Body of pancreas (tissue), 4 donors: Measurements from ENCODE around the gene TMEM184A. TPM values are rescaled to one million over a fixed set of nuclear protein-coding genes. Genes with fewer than 3 reads are reported as not detected.

ENCODE experiments used
- ATAC-seq: fragments of 150-250 bp; one replicate; pipeline ENCODE4 v1.9.1; 2016
- DNase-seq, 4 donors: peaks; one replicate each; pipeline ENCODE4 v3.0.0-alpha.2; 2019
- H3K27ac ChIP-seq, 4 donors: fragments of 200-600 bp; sonication (generic); 1 replicate in 3 of 4; 2 replicates in 1 of 4; pipeline versions ENCODE4 v1.5.1 to v1.6.1; 2016 to 2019; ENCODE audit warnings: mild to moderate bottlenecking in 1 of 4, mixed read lengths in 1 of 4, moderate library complexity in 1 of 4
- H3K27me3 ChIP-seq, 2 donors: fragments of 200-600 bp; sonication (generic); one replicate each; pipeline ENCODE4 v1.6.0; 2016; ENCODE audit warnings: mild to moderate bottlenecking in 1 of 2
- H3K36me3 ChIP-seq, 2 donors: fragments of 200-600 bp; sonication (generic); replicated peaks in 1 of 2; 2 replicates each; pipeline ENCODE4 v1.5.1; 2016; ENCODE audit warnings: low read depth in 2 of 2; ENCODE audit not compliant: insufficient read depth in 1 of 2
- H3K4me1 ChIP-seq: fragments of 200-600 bp; sonication (generic); one replicate; pipeline ENCODE4 v1.6.0; 2016
- H3K4me3 ChIP-seq, 2 donors: fragments of 200-600 bp; sonication (generic); 1 replicate in 1 of 2; 2 replicates in 1 of 2; pipeline ENCODE4 v1.5.1; 2016 to 2019
- H3K9me3 ChIP-seq, 3 donors: fragments of 200-600 bp; sonication (generic); 1 replicate in 2 of 3; 2 replicates in 1 of 3; pipeline ENCODE4 v1.5.1; 2016
- CTCF ChIP-seq, 7 experiments: fragments of 450-650 bp in 4 of 7; fragments of 200-600 bp in 3 of 7; sonication (generic) in 3 of 7; IDR thresholded peaks; one replicate each; pipeline ENCODE4 v1.5.1; 2016 to 2019; ENCODE audit warnings: antibody characterized with exemption in 7 of 7
- POLR2A ChIP-seq, 3 donors: fragments of 450-650 bp; IDR thresholded peaks; one replicate each; pipeline ENCODE4 v1.6.1; 2016; ENCODE audit warnings: antibody characterized with exemption in 3 of 3, mild to moderate bottlenecking in 2 of 3
- WGBS, 2 donors: methylation state at CpG; one replicate each; pipeline ENCODE4 v1.1.5; 2017; 5-methylcytosine and 5-hydroxymethylcytosine counted together
- intact Hi-C: fragments of 100-400 bp; cut with DNase I; formaldehyde crosslinking; loops from one replicate; pipeline ENCODE4 v1.15.1; 2023
- total RNA-seq, 2 donors: library from RNA; depleted of rRNA; stranded (reverse); fragments of >200 nt; gene quantifications; one replicate each; pipeline ENCODE4 v1.1.0, GENCODE V29; 2016

Gene TMEM184A
- total RNA-seq, 2 donors from 2014 or later: 21.0 to 65.3 TPM

GRCh38 chr7:1576521-1577253 lies 20.7 kb upstream of the TMEM184A start:
- intact Hi-C loops: no loop called here
- no peak overlapping the region for H3K4me3 ChIP-seq
- no peaks in the 10 kb centered on the region for H3K27me3 ChIP-seq
- TF ChIP-seq POLR2A (IDR thresholded peaks at IDR 0.05) (no peak), CTCF (IDR thresholded peaks at IDR 0.05) (no peak)
- no peaks in the 10 kb centered on the region for H3K9me3 ChIP-seq
- no peak overlapping the region for H3K27ac ChIP-seq
- ATAC-seq: no peak
- peaks cover 9% of the 10 kb centered on the region for H3K4me1 ChIP-seq
- no peak for DNase-seq
- H3K36me3 ChIP-seq: no peaks in the 10 kb centered on the region
- 80 to 82% methylated on average over 14 to 15 of the region's 15 CpGs for WGBS, 2 donors

- intact Hi-C loops: no loop called here
- Histone ChIP-seq H3K27ac (no peak overlapping the region), H3K27me3 (no peaks in the 10 kb centered on the region), H3K36me3 (no peaks in the 10 kb centered on the region), H3K4me1 (peaks cover 18% of the 10 kb centered on the region), H3K4me3 (no peak overlapping the region), H3K9me3 (no peaks in the 10 kb centered on the region)
- 77 to 84% methylated on average over 7 of the region's 7 CpGs for WGBS, 2 donors
- no peak for DNase-seq
- no peak for ATAC-seq
- TF ChIP-seq CTCF (IDR thresholded peaks at IDR 0.05) (no peak), POLR2A (IDR thresholded peaks at IDR 0.05) (peak in 1 of 3 donors; percentile 5)
These were observed 19.8 kb upstream of the TMEM184A start for GRCh38 chr7:1575809-1576208.

GRCh38 chr7:1572111-1572822 lies 16.3 kb upstream of the TMEM184A start:
- intact Hi-C loops: no loop called here
- Histone ChIP-seq H3K4me3 (no peak overlapping the region), H3K4me1 (peaks cover 25% of the 10 kb centered on the region), H3K27me3 (no peaks in the 10 kb centered on the region), H3K36me3 (peaks cover 0 to 1% of the 10 kb centered on the region in 2 donors), H3K9me3 (no peaks in the 10 kb centered on the region), H3K27ac (no peak overlapping the region)
- DNase-seq (no peak), ATAC-seq (no peak)
- WGBS, 2 donors: 60 to 68% methylated on average over 7 of the region's 7 CpGs
- no peak for TF ChIP-seq POLR2A (IDR thresholded peaks at IDR 0.05)
- TF ChIP-seq CTCF (IDR thresholded peaks at IDR 0.05): no peak

- Histone ChIP-seq H3K4me1 (peaks cover 25% of the 10 kb centered on the region), H3K36me3 (peaks cover 0 to 1% of the 10 kb centered on the region in 2 donors), H3K27me3 (no peaks in the 10 kb centered on the region), H3K9me3 (no peaks in the 10 kb centered on the region), H3K27ac (peak within 1 kb of the TSS; percentile 45 to 95 (median 86)), H3K4me3 (peak within 1 kb of the TSS; percentile 83 to 99)
- ATAC-seq (peak; percentile 96), DNase-seq (peak; percentile 91 to 93 (median 92))
- TF ChIP-seq POLR2A (IDR thresholded peaks at IDR 0.05): peak; percentile 52 to 76 (median 75)
- TF ChIP-seq CTCF (IDR thresholded peaks at IDR 0.05): peak in 5 of 7 experiments; percentile 15 to 53 (median 42)
- intact Hi-C loops: no loop called here
- 0% methylated on average over 6 to 95 of the region's 95 CpGs for WGBS, 2 donors
These were observed 14.0 kb upstream of the TMEM184A start, which contains the start of gene PSMG3 for GRCh38 chr7:1569833-1570632. Gene PSMG3 (minus strand): TSS chr7:1570032. CDS start chr7:1569339, 693 bp downstream.
